ENCODE measurements around the gene PAM.

GRCh38 chr5:102857076-102857818, 102.1 kb downstream of the PAM start:
- TF ChIP-seq SIN3A (IDR thresholded peaks at IDR 0.05; ENCODE audit: borderline replicate concordance, insufficient read depth, low read length): no peak
- TF ChIP-seq POLR2AphosphoS5 (IDR thresholded peaks at IDR 0.05; ENCODE audit: low read depth, low read length): no peak
- TF ChIP-seq, protein P1, sequence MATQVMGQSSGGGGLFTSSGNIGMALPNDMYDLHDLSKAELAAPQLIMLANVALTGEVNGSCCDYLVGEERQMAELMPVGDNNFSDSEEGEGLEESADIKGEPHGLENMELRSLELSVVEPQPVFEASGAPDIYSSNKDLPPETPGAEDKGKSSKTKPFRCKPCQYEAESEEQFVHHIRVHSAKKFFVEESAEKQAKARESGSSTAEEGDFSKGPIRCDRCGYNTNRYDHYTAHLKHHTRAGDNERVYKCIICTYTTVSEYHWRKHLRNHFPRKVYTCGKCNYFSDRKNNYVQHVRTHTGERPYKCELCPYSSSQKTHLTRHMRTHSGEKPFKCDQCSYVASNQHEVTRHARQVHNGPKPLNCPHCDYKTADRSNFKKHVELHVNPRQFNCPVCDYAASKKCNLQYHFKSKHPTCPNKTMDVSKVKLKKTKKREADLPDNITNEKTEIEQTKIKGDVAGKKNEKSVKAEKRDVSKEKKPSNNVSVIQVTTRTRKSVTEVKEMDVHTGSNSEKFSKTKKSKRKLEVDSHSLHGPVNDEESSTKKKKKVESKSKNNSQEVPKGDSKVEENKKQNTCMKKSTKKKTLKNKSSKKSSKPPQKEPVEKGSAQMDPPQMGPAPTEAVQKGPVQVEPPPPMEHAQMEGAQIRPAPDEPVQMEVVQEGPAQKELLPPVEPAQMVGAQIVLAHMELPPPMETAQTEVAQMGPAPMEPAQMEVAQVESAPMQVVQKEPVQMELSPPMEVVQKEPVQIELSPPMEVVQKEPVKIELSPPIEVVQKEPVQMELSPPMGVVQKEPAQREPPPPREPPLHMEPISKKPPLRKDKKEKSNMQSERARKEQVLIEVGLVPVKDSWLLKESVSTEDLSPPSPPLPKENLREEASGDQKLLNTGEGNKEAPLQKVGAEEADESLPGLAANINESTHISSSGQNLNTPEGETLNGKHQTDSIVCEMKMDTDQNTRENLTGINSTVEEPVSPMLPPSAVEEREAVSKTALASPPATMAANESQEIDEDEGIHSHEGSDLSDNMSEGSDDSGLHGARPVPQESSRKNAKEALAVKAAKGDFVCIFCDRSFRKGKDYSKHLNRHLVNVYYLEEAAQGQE (IDR thresholded peaks at IDR 0.05; ENCODE audit: insufficient read depth in 1 of 2, low read depth in 2 of 2, low read length in 2 of 2): no peak
- TF ChIP-seq TAF1 (IDR thresholded peaks at IDR 0.05; ENCODE audit: borderline replicate concordance, insufficient read depth, low read length): no peak

All from PFSK-1 (cell line).